Ovary (tissue), 3 donors: ENCODE data around the gene NAA80.

ENCODE experiments used
- CTCF ChIP-seq, 3 donors: fragments of 450-650 bp in 2 of 3; fragments of 200-600 bp in 1 of 3; IDR thresholded peaks; one replicate each; pipeline versions ENCODE4 v1.5.1 to v1.8.0; 2016 to 2022; ENCODE audit warnings: antibody characterized with exemption in 3 of 3, mild to moderate bottlenecking in 1 of 3
- POLR2A ChIP-seq: fragments of 450-650 bp; IDR thresholded peaks from one replicate; pipeline ENCODE4 v1.6.1; 2017; ENCODE audit warnings: antibody characterized with exemption, mild to moderate bottlenecking, moderate library complexity
- donor health status: DM: no; HTN: no; CAD: no.

- TF ChIP-seq CTCF (IDR thresholded peaks at IDR 0.05) (no peak), POLR2A (no peak)
Observed at GRCh38 chr3:50279255-50280016, 19.8 kb downstream of the NAA80 start.
